Ishikawa (cell line): ENCODE measurements around the gene AGMO.

ENCODE experiments used
- CEBPB ChIP-seq: IDR thresholded peaks from 2 replicates; pipeline ENCODE4 v1.6.1; 2012
- CREB1 ChIP-seq: IDR thresholded peaks from 2 replicates; pipeline ENCODE4 v1.6.1; 2012; ENCODE audit warnings: low read depth
- EGR1 ChIP-seq: IDR thresholded peaks from 2 replicates; pipeline ENCODE4 v1.6.1; 2012
- EP300 ChIP-seq: IDR thresholded peaks from 2 replicates; pipeline ENCODE4 v1.6.1; 2012; ENCODE audit warnings: borderline replicate concordance
- FOXM1 ChIP-seq: IDR thresholded peaks from 2 replicates; pipeline ENCODE4 v1.6.1; 2012; ENCODE audit warnings: low read depth, borderline replicate concordance
- MAX ChIP-seq: IDR thresholded peaks from 2 replicates; pipeline ENCODE4 v1.6.1; 2012
- NFIC ChIP-seq: IDR thresholded peaks from 2 replicates; pipeline ENCODE4 v1.6.1; 2012
- RAD21 ChIP-seq: IDR thresholded peaks from 2 replicates; pipeline ENCODE4 v1.6.1; 2012; ENCODE audit warnings: low read depth
- REST ChIP-seq: IDR thresholded peaks from 2 replicates; pipeline ENCODE4 v1.6.1; 2012; ENCODE audit warnings: low read depth, mild to moderate bottlenecking
- TAF1 ChIP-seq: IDR thresholded peaks from 2 replicates; pipeline ENCODE4 v1.6.1; 2012; ENCODE audit warnings: low read depth, mild to moderate bottlenecking
- TCF12 ChIP-seq: IDR thresholded peaks from 2 replicates; pipeline ENCODE4 v1.6.1; 2012; ENCODE audit warnings: low read depth
- TEAD4 ChIP-seq: IDR thresholded peaks from 2 replicates; pipeline ENCODE4 v1.6.1; 2012
- YY1 ChIP-seq: IDR thresholded peaks from 2 replicates; pipeline ENCODE4 v1.6.1; 2012; ENCODE audit warnings: low read depth
- ZBTB7A ChIP-seq: IDR thresholded peaks from 2 replicates; pipeline ENCODE4 v1.6.1; 2012; ENCODE audit warnings: low read depth
- TF ChIP-seq, protein P1 (sequence below): IDR thresholded peaks from 2 replicates; pipeline ENCODE4 v1.6.1; 2012

Gene AGMO

GRCh38 chr7:15489861-15490260, 72.0 kb downstream of the AGMO start:
- TF ChIP-seq, protein P1, sequence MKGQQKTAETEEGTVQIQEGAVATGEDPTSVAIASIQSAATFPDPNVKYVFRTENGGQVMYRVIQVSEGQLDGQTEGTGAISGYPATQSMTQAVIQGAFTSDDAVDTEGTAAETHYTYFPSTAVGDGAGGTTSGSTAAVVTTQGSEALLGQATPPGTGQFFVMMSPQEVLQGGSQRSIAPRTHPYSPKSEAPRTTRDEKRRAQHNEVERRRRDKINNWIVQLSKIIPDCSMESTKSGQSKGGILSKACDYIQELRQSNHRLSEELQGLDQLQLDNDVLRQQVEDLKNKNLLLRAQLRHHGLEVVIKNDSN, result no peak
- TF ChIP-seq CREB1 (no peak), MAX (no peak), YY1 (no peak)

DNA sequence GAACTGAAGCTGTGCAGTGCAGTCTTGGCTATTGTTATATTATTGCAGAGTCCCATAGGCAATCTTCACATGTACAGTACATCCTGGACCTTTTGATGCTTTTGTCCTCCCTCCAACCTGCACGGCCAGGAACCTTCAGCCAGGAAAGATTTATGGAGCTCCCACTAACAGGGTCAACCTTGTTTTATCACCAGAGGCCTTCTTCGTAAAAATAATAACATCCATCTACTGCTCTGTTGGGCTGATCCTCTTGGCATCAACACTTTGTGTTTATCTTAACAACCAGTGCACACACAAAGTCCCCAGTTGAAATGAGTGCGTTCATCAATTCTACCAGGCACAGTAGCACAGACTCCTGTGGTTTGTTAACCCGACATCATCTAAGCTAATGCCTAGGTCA, 72.4 kb downstream of the AGMO start:
- TF ChIP-seq, protein P1, result no peak
- TF ChIP-seq CREB1, result no peak
- TF ChIP-seq TCF12, result no peak
- TF ChIP-seq ZBTB7A, result no peak
- TF ChIP-seq NFIC, result no peak
- TF ChIP-seq REST, result no peak
- no peak for TF ChIP-seq EP300
- TF ChIP-seq FOXM1, result no peak
- no peak for TF ChIP-seq EGR1
- TF ChIP-seq TAF1, result no peak
- TF ChIP-seq RAD21, result no peak
- no peak for TF ChIP-seq MAX
- no peak for TF ChIP-seq TEAD4
- no peak for TF ChIP-seq CEBPB
- TF ChIP-seq YY1, result no peak

- TF ChIP-seq REST (no peak), CREB1 (no peak), NFIC (no peak), EGR1 (no peak), TEAD4 (no peak), ZBTB7A (no peak), CEBPB (no peak), YY1 (no peak), TCF12 (no peak), MAX (no peak), TAF1 (no peak), FOXM1 (no peak)
These were observed 73.4 kb downstream of the AGMO start for GRCh38 chr7:15488401-15488800.

- TF ChIP-seq TAF1, result no peak
- TF ChIP-seq EGR1, result no peak
- TF ChIP-seq ZBTB7A, result no peak
- TF ChIP-seq TCF12, result no peak
These were observed 73.9 kb downstream of the AGMO start for GRCh38 chr7:15487896-15488295.

GRCh38 chr7:15485998-15486397, 75.8 kb downstream of the AGMO start:
- TF ChIP-seq RAD21 (no peak), REST (no peak), ZBTB7A (no peak), TCF12 (no peak), CEBPB (no peak), YY1 (no peak), NFIC (no peak), TAF1 (no peak), FOXM1 (no peak), EP300 (no peak), TEAD4 (no peak)
- TF ChIP-seq, protein P1, result no peak
